Umbilical cord (tissue), 2 donors: Measurements from ENCODE around the gene PABPN1L. TPM values are rescaled to one million over a fixed set of nuclear protein-coding genes. Genes with fewer than 3 reads are reported as not detected.

Source experiments
- DNase-seq: peaks from one replicate; pipeline ENCODE4 v3.0.0-alpha.2; 2015; ENCODE audit warnings: low spot score
- total RNA-seq: library from RNA; depleted of rRNA; stranded (reverse); fragments of >200 nt; gene quantifications from one replicate; pipeline ENCODE4 v1.2.3, GENCODE V29; 2014; ENCODE audit warnings: low replicate concordance; ENCODE audit not compliant: insufficient read depth

Gene PABPN1L
- total RNA-seq, 1 donor from 2014 or later: 1.7 TPM

GRCh38 chr16:88851616-88852015 is 14.8 kb downstream of the PABPN1L start:
- no peak for DNase-seq

- DNase-seq: no peak
These were observed 15.8 kb downstream of the PABPN1L start for GRCh38 chr16:88850531-88851199.

- DNase-seq: no peak
These were observed 17.9 kb downstream of the PABPN1L start for GRCh38 chr16:88848557-88848956.

- no peak for DNase-seq
These were observed 18.8 kb downstream of the PABPN1L start for GRCh38 chr16:88847654-88848053.

GRCh38 chr16:88846088-88846487 is 20.4 kb downstream of the PABPN1L start:
- no peak for DNase-seq

GRCh38 chr16:88844419-88845036 is 21.9 kb downstream of the PABPN1L start:
- DNase-seq: no peak

- DNase-seq: no peak
These were observed 23.2 kb downstream of the PABPN1L start for GRCh38 chr16:88843256-88843655.

- DNase-seq: no peak
These were observed 23.7 kb downstream of the PABPN1L start for GRCh38 chr16:88842806-88843205.

GRCh38 chr16:88842308-88842756 is 24.1 kb downstream of the PABPN1L start:
- DNase-seq: no peak

- DNase-seq: no peak
These were observed 24.7 kb downstream of the PABPN1L start for GRCh38 chr16:88841521-88842307.

- no peak for DNase-seq
These were observed 25.8 kb downstream of the PABPN1L start for GRCh38 chr16:88840600-88841215.

- DNase-seq: no peak
These were observed 26.5 kb downstream of the PABPN1L start for GRCh38 chr16:88839745-88840599.

GRCh38 chr16:88839026-88839529 is 27.4 kb downstream of the PABPN1L start:
- no peak for DNase-seq

GRCh38 chr16:88838566-88838965 is 27.9 kb downstream of the PABPN1L start:
- no peak for DNase-seq

- DNase-seq: no peak
These were observed 28.7 kb downstream of the PABPN1L start for GRCh38 chr16:88837806-88838205.

- no peak for DNase-seq
These were observed 29.7 kb downstream of the PABPN1L start for GRCh38 chr16:88836791-88837190.

GRCh38 chr16:88835818-88836217 is 30.6 kb downstream of the PABPN1L start:
- DNase-seq: no peak

- no peak for DNase-seq
These were observed 31.1 kb downstream of the PABPN1L start for GRCh38 chr16:88835383-88835782.

GRCh38 chr16:88834670-88835069 is 31.8 kb downstream of the PABPN1L start:
- DNase-seq: no peak

GRCh38 chr16:88833086-88833485 is 33.4 kb downstream of the PABPN1L start:
- no peak for DNase-seq

- DNase-seq: no peak
These were observed 34.6 kb downstream of the PABPN1L start for GRCh38 chr16:88831838-88832237.
